HepG2 (cell line): ENCODE data around the gene ZNF207. TPM values are rescaled to one million over a fixed set of nuclear protein-coding genes. Genes with fewer than 3 reads are reported as not detected.
A peak's percentile ranks its signal among the peaks of the same experiment; 100 is the strongest.

Source experiments
- ATF1 ChIP-seq: IDR thresholded peaks from 2 replicates; pipeline ENCODE4 v1.6.1; 2016; ENCODE audit warnings: mild to moderate bottlenecking, control low read depth
- BORCS8-MEF2B ChIP-seq: sonication (generic); formaldehyde crosslinking; IDR thresholded peaks from 2 replicates; pipeline ENCODE4 v1.8.0; 2022; ENCODE audit warnings: mild to moderate bottlenecking, missing genetic modification reagents
- FOXJ3 ChIP-seq: sonication (generic); formaldehyde crosslinking; IDR thresholded peaks from 2 replicates; pipeline ENCODE4 v1.4.0; 2020; ENCODE audit warnings: missing genetic modification reagents, mild to moderate bottlenecking, borderline replicate concordance
- HDAC1 ChIP-seq: sonication (generic); formaldehyde crosslinking; IDR thresholded peaks from 2 replicates; pipeline ENCODE4 v1.5.1; 2020; ENCODE audit warnings: mild to moderate bottlenecking, missing genetic modification reagents
- KLF11 ChIP-seq: IDR thresholded peaks from 2 replicates; pipeline ENCODE4 v1.6.1; 2016; ENCODE audit warnings: missing compliant biosample characterization
- KLF13 ChIP-seq: sonication (generic); formaldehyde crosslinking; IDR thresholded peaks from 2 replicates; pipeline ENCODE4 v1.4.0; 2020; ENCODE audit warnings: mild to moderate bottlenecking, missing genetic modification reagents
- MED13 ChIP-seq: sonication (generic); formaldehyde crosslinking; IDR thresholded peaks from 2 replicates; pipeline ENCODE4 v1.5.0; 2020; ENCODE audit warnings: missing genetic modification reagents
- NFYC ChIP-seq: IDR thresholded peaks from 2 replicates; pipeline ENCODE4 v1.6.1; 2016; ENCODE audit warnings: missing genetic modification reagents, missing compliant biosample characterization
- NR0B2 ChIP-seq: sonication (generic); formaldehyde crosslinking; IDR thresholded peaks from 2 replicates; pipeline ENCODE4 v1.4.0; 2020; ENCODE audit warnings: mild to moderate bottlenecking, missing genetic modification reagents
- REST ChIP-seq, 2 experiments: IDR thresholded peaks; 2 replicates each; pipeline ENCODE4 v1.6.1; 2011 to 2012; ENCODE audit warnings: low read length in 2 of 2, borderline replicate concordance in 1 of 2, low read depth in 1 of 2, mild to moderate bottlenecking in 1 of 2, moderate library complexity in 1 of 2
- RNF2 ChIP-seq: fragments of 450-650 bp; conservative IDR thresholded peaks from 2 replicates; pipeline ENCODE4 v1.6.1; 2016; ENCODE audit warnings: low read depth
- RXRA ChIP-seq: sonication (generic); formaldehyde crosslinking; IDR thresholded peaks from 2 replicates; pipeline ENCODE4 v1.5.1; 2020; ENCODE audit warnings: missing genetic modification reagents
- SYNCRIP ChIP-seq: fragments of 200-400 bp; formaldehyde crosslinking; IDR thresholded peaks from 2 replicates; pipeline ENCODE4 v1.6.1; 2018; ENCODE audit warnings: mild to moderate bottlenecking, low read depth, low read length; ENCODE audit not compliant: insufficient read depth
- TAF15 ChIP-seq: fragments of 200-400 bp; formaldehyde crosslinking; IDR thresholded peaks from one replicate; pipeline ENCODE4 v1.6.1; 2018; ENCODE audit warnings: mild to moderate bottlenecking, low read depth, low read length; ENCODE audit not compliant: poor library complexity, severe bottlenecking
- TCF12 ChIP-seq, 2 experiments: fragments of 450-650 bp in 1 of 2; sonication (generic) in 1 of 2; formaldehyde crosslinking in 1 of 2; IDR thresholded peaks; 2 replicates each; pipeline versions ENCODE4 v1.6.1 to v1.8.0; 2017 to 2022; ENCODE audit warnings: antibody characterized with exemption in 1 of 2, mild to moderate bottlenecking in 1 of 2, missing genetic modification reagents in 1 of 2, moderate library complexity in 1 of 2
- TCF7 ChIP-seq: sonication (generic); IDR thresholded peaks from 2 replicates; pipeline ENCODE4 v1.6.1; 2016; ENCODE audit warnings: antibody characterized with exemption, low read depth
- THYN1 ChIP-seq: sonication (generic); formaldehyde crosslinking; IDR thresholded peaks from 2 replicates; pipeline ENCODE4 v1.8.1; 2023; ENCODE audit warnings: low read depth, mild to moderate bottlenecking, moderate library complexity, missing genetic modification reagents, borderline replicate concordance
- ZMYM3 ChIP-seq: sonication (generic); formaldehyde crosslinking; IDR thresholded peaks from 2 replicates; pipeline ENCODE4 v1.5.1; 2020; ENCODE audit warnings: mild to moderate bottlenecking, missing genetic modification reagents
- ZNF207 ChIP-seq: fragments of 450-650 bp; IDR thresholded peaks from 2 replicates; pipeline ENCODE4 v1.6.1; 2016; ENCODE audit warnings: antibody characterized with exemption, borderline replicate concordance
- ZNF564 ChIP-seq: sonication (generic); formaldehyde crosslinking; IDR thresholded peaks from 2 replicates; pipeline ENCODE4 v1.8.1; 2023; ENCODE audit warnings: mild to moderate bottlenecking, missing genetic modification reagents
- ZNF839 ChIP-seq: sonication (generic); formaldehyde crosslinking; IDR thresholded peaks from 2 replicates; pipeline ENCODE4 v1.4.0; 2020; ENCODE audit warnings: missing genetic modification reagents, mild to moderate bottlenecking, borderline replicate concordance
- polyA plus RNA-seq, 8 experiments: library from polyadenylated mRNA; depleted of rRNA in 3 of 8; stranded (reverse) in 7 of 8; unstranded in 1 of 8; fragments of >200 nt; fragmentation: Illumina TruSeq in 4 of 8; extraction: Trizol in 4 of 8; gene quantifications; 2 replicates each; pipeline versions ENCODE4 v1.2.1 to v1.2.3, GENCODE V29; 2011 to 2016; ENCODE audit warnings: low read depth in 4 of 8, missing spikeins in 1 of 8, mixed read lengths in 1 of 8; ENCODE audit not compliant: insufficient read depth in 1 of 8
- total RNA-seq, 5 experiments: library from RNA; depleted of rRNA; stranded (reverse); fragments of >200 nt; fragmentation: Illumina TruSeq; extraction: Trizol; gene quantifications; 2 replicates each; pipeline ENCODE4 v1.2.3, GENCODE V29; 2016; ENCODE audit warnings: low read depth in 1 of 5
- TF ChIP-seq, protein P1 (sequence below): sonication (generic); formaldehyde crosslinking; IDR thresholded peaks from 2 replicates; pipeline ENCODE4 v1.4.0; 2020; ENCODE audit warnings: missing genetic modification reagents, mild to moderate bottlenecking, borderline replicate concordance

Gene ZNF207
- total and polyA plus RNA-seq, 2 of the 13 experiments (the other 11 are each of a cell fraction or from before 2014, with no cell fraction given), result 150 to 164 TPM

- no peak for TF ChIP-seq TAF15
- 0 out of 2 replicates have a peak, but pooled peaks have one; percentile 3 for TF ChIP-seq ZNF564 (CRISPR knock-in tag)
- TF ChIP-seq KLF11, result no peak
- no peak for TF ChIP-seq TCF12 (IDR thresholded peaks at IDR 0.05)
- TF ChIP-seq TCF12 (CRISPR knock-in tag; IDR thresholded peaks at IDR 0.05), result 0 out of 2 replicates have a peak, but pooled peaks have one; percentile 57
- peak; percentile 99 for TF ChIP-seq RXRA
- TF ChIP-seq, protein P1, sequence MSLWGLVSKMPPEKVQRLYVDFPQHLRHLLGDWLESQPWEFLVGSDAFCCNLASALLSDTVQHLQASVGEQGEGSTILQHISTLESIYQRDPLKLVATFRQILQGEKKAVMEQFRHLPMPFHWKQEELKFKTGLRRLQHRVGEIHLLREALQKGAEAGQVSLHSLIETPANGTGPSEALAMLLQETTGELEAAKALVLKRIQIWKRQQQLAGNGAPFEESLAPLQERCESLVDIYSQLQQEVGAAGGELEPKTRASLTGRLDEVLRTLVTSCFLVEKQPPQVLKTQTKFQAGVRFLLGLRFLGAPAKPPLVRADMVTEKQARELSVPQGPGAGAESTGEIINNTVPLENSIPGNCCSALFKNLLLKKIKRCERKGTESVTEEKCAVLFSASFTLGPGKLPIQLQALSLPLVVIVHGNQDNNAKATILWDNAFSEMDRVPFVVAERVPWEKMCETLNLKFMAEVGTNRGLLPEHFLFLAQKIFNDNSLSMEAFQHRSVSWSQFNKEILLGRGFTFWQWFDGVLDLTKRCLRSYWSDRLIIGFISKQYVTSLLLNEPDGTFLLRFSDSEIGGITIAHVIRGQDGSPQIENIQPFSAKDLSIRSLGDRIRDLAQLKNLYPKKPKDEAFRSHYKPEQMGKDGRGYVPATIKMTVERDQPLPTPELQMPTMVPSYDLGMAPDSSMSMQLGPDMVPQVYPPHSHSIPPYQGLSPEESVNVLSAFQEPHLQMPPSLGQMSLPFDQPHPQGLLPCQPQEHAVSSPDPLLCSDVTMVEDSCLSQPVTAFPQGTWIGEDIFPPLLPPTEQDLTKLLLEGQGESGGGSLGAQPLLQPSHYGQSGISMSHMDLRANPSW (CRISPR knock-in tag), result 0 out of 2 replicates have a peak, but pooled peaks have one; percentile 64
- TF ChIP-seq KLF13 (CRISPR knock-in tag), result no peak
- TF ChIP-seq ZMYM3 (CRISPR knock-in tag), result peak; percentile 71
- 0 out of 2 replicates have a peak, but pooled peaks have one; percentile 63 for TF ChIP-seq ZNF839
- no peak for TF ChIP-seq ZNF207
- peak; percentile 48; the same call in 1 of the 2 replicates for TF ChIP-seq FOXJ3 (CRISPR knock-in tag)
- peak; percentile 84 for TF ChIP-seq BORCS8-MEF2B (CRISPR knock-in tag)
- TF ChIP-seq THYN1, result no peak
- no peak; the same call in 1 of the 2 replicates for TF ChIP-seq RNF2
- no peak for TF ChIP-seq NR0B2 (CRISPR knock-in tag)
- peak; percentile 79 for TF ChIP-seq HDAC1 (CRISPR knock-in tag)
- no peak for TF ChIP-seq ATF1 (CRISPR knock-in tag)
- no peak for TF ChIP-seq SYNCRIP
- TF ChIP-seq NFYC, result peak; percentile 21; the same call in 1 of the 2 replicates
- peak; percentile 92 for TF ChIP-seq TCF7
- 0 out of 2 replicates have a peak, but pooled peaks have one; percentile 22 for TF ChIP-seq MED13 (CRISPR knock-in tag)
- 0 out of 4 replicates have a peak, but pooled peaks of 1 of the 2 experiments have one; percentile 21 for TF ChIP-seq REST (IDR thresholded peaks at IDR 0.05; ENCODE audit: borderline replicate concordance in 1 of 2, low read depth in 1 of 2, low read length in 2 of 2)
Measured at GRCh38 chr17:32302860-32303649, 46.9 kb upstream of the ZNF207 start (continued).
